Peyer's patch (tissue), 4 donors: ENCODE results near the gene BST1. TPM values are rescaled to one million over a fixed set of nuclear protein-coding genes. Genes with fewer than 3 reads are reported as not detected.

Source experiments
- DNase-seq, 3 donors: peaks; one replicate each; pipeline ENCODE4 v3.0.0-alpha.2; 2017 to 2019
- H3K27ac ChIP-seq, 4 donors: fragments of 200-600 bp; sonication (generic); one replicate each; pipeline ENCODE4 v1.5.1; 2016 to 2019
- H3K27me3 ChIP-seq, 2 donors: fragments of 200-600 bp; sonication (generic); one replicate each; pipeline ENCODE4 v1.5.1; 2019
- H3K36me3 ChIP-seq, 3 donors: fragments of 200-600 bp; sonication (generic); one replicate each; pipeline ENCODE4 v1.5.1; 2016 to 2019
- H3K4me1 ChIP-seq, 4 donors: fragments of 200-600 bp; sonication (generic); one replicate each; pipeline ENCODE4 v1.5.1; 2016 to 2019
- H3K4me3 ChIP-seq, 4 donors: fragments of 200-600 bp; sonication (generic); 1 replicate in 3 of 4; 2 replicates in 1 of 4; pipeline ENCODE4 v1.5.1; 2016 to 2019; ENCODE audit warnings: mild to moderate bottlenecking in 1 of 4
- H3K9me3 ChIP-seq, 4 donors: fragments of 200-600 bp; sonication (generic); one replicate each; pipeline ENCODE4 v1.5.1; 2016 to 2019; ENCODE audit warnings: mild to moderate bottlenecking in 1 of 4
- CTCF ChIP-seq, 6 experiments: fragments of 450-650 bp in 4 of 6; fragments of 200-600 bp in 2 of 6; sonication (generic) in 1 of 6; IDR thresholded peaks; one replicate each; pipeline ENCODE4 v1.5.1; 2017 to 2019; ENCODE audit warnings: antibody characterized with exemption in 6 of 6, mild to moderate bottlenecking in 3 of 6, moderate library complexity in 1 of 6
- POLR2A ChIP-seq, 2 donors: fragments of 450-650 bp; IDR thresholded peaks; one replicate each; pipeline ENCODE4 v1.5.1; 2017; ENCODE audit warnings: antibody characterized with exemption in 2 of 2, mild to moderate bottlenecking in 2 of 2, moderate library complexity in 2 of 2
- total RNA-seq, 4 donors: library from RNA; depleted of rRNA; stranded (reverse); fragments of >200 nt; gene quantifications; one replicate each; pipeline ENCODE4 v1.1.0, GENCODE V29; 2016

BST1 gene
- total RNA-seq, 4 donors from 2014 or later = 7.4 to 62.5 (median 40.2) TPM

- TF ChIP-seq POLR2A (IDR thresholded peaks at IDR 0.05) (no peak), CTCF (IDR thresholded peaks at IDR 0.05) (no peak)
- peaks cover 0 to 17% (median 0%) of the 10 kb centered on the region in 4 donors for H3K4me1 ChIP-seq
- peak overlapping the region in 2 of 4 donors; percentile 71 to 83 for H3K4me3 ChIP-seq
- peaks cover 0 to 21% (median 0%) of the 10 kb centered on the region in 3 donors for H3K36me3 ChIP-seq
- peak overlapping the region in 1 of 4 donors; percentile 87 for H3K27ac ChIP-seq
- DNase-seq = no peak
- H3K9me3 ChIP-seq = no peaks in the 10 kb centered on the region
- no peaks in the 10 kb centered on the region for H3K27me3 ChIP-seq
These were observed 19.7 kb upstream of the BST1 start for GRCh38 chr4:15683143-15683495.

GRCh38 chr4:15684498-15684897 lies 18.4 kb upstream of the BST1 start:
- Histone ChIP-seq H3K4me3 (no peak overlapping the region), H3K4me1 (peaks cover 0 to 17% (median 0%) of the 10 kb centered on the region in 4 donors), H3K27me3 (no peaks in the 10 kb centered on the region), H3K9me3 (no peaks in the 10 kb centered on the region), H3K27ac (no peak overlapping the region), H3K36me3 (peaks cover 0 to 21% (median 0%) of the 10 kb centered on the region in 3 donors)
- TF ChIP-seq POLR2A (IDR thresholded peaks at IDR 0.05) = no peak
- DNase-seq = no peak

GRCh38 chr4:15688051-15688450 lies 14.8 kb upstream of the BST1 start:
- DNase-seq = no peak
- Histone ChIP-seq H3K4me1 (peaks cover 0 to 14% (median 0%) of the 10 kb centered on the region in 4 donors), H3K9me3 (no peaks in the 10 kb centered on the region), H3K27ac (no peak overlapping the region), H3K36me3 (peaks cover 0 to 21% (median 0%) of the 10 kb centered on the region in 3 donors), H3K4me3 (no peak overlapping the region), H3K27me3 (no peaks in the 10 kb centered on the region)
- no peak for TF ChIP-seq CTCF (IDR thresholded peaks at IDR 0.05)
- TF ChIP-seq POLR2A (IDR thresholded peaks at IDR 0.05) = no peak

- no peak for TF ChIP-seq CTCF (IDR thresholded peaks at IDR 0.05)
- Histone ChIP-seq H3K36me3 (peaks cover 0 to 21% (median 0%) of the 10 kb centered on the region in 3 donors), H3K4me3 (no peak overlapping the region), H3K9me3 (no peaks in the 10 kb centered on the region), H3K27me3 (no peaks in the 10 kb centered on the region), H3K27ac (no peak overlapping the region), H3K4me1 (peaks cover 0 to 2% (median 0%) of the 10 kb centered on the region in 4 donors)
- DNase-seq = no peak
These were observed 13.3 kb upstream of the BST1 start for GRCh38 chr4:15689540-15689939.

GRCh38 chr4:15690020-15690809 lies 12.7 kb upstream of the BST1 start:
- Histone ChIP-seq H3K27me3 (no peaks in the 10 kb centered on the region), H3K4me3 (no peak overlapping the region), H3K4me1 (no peaks in the 10 kb centered on the region), H3K36me3 (peaks cover 0 to 21% (median 0%) of the 10 kb centered on the region in 3 donors), H3K9me3 (no peaks in the 10 kb centered on the region), H3K27ac (no peak overlapping the region)
- TF ChIP-seq CTCF (IDR thresholded peaks at IDR 0.05) (no peak), POLR2A (IDR thresholded peaks at IDR 0.05) (no peak)
- DNase-seq = no peak

- Histone ChIP-seq H3K4me3 (no peak overlapping the region), H3K4me1 (no peaks in the 10 kb centered on the region), H3K27ac (no peak overlapping the region), H3K9me3 (no peaks in the 10 kb centered on the region), H3K36me3 (peaks cover 0 to 14% (median 0%) of the 10 kb centered on the region in 3 donors), H3K27me3 (no peaks in the 10 kb centered on the region)
- TF ChIP-seq POLR2A (IDR thresholded peaks at IDR 0.05) (no peak), CTCF (IDR thresholded peaks at IDR 0.05) (no peak)
- DNase-seq = no peak
These were observed 11.3 kb upstream of the BST1 start for GRCh38 chr4:15691346-15692135.
